Caco-2 (cell line): ENCODE data around the gene TNRC18. TPM values are rescaled to one million over a fixed set of nuclear protein-coding genes. Genes with fewer than 3 reads are reported as not detected.

Experiments used
- BruUV-seq: library from RNA; stranded (reverse); fragments of 400-500 nt; replicated peaks from 2 replicates; lab custom pipeline; 2021; lab: Mats Ljungman, UMichigan
- CTCF ChIA-PET: fragments of 300-600 bp; sonication (Branson Sonifier 250); formaldehyde crosslinking; loops from one replicate; lab custom pipeline; 2022; ENCODE audit warnings: antibody characterized with exemption; lab: Charles Lee
- POLR2A ChIA-PET: fragments of 300-600 bp; sonication (Branson Sonifier 250); formaldehyde crosslinking; loops from one replicate; lab custom pipeline; 2022; ENCODE audit warnings: antibody characterized with exemption; lab: Charles Lee
- DNase-seq, 2 experiments: peaks; one replicate each; pipeline versions ENCODE4 v3.0.0 to v3.0.0-alpha.2; 2020 to 2022
- H3K27me3 ChIP-seq: replicated peaks from 2 replicates; pipeline ENCODE4 v1.6.0; 2011; ENCODE audit warnings: low read length; ENCODE audit not compliant: control insufficient read depth, insufficient read depth
- H3K36me3 ChIP-seq: 2 replicates; pipeline ENCODE4 v1.5.1; 2011; ENCODE audit warnings: low read length; ENCODE audit not compliant: control insufficient read depth, insufficient read depth
- H3K4me1 ChIP-seq: fragments of 250-450 bp; sonication (Bioruptor Pico); 2 replicates; pipeline ENCODE4 v1.5.1; 2020; ENCODE audit warnings: mild to moderate bottlenecking
- H3K4me3 ChIP-seq: 2 replicates; pipeline ENCODE4 v1.5.1; 2011; ENCODE audit warnings: low read depth, mild to moderate bottlenecking, control low read depth, low read length
- H3K9me3 ChIP-seq: fragments of 250-450 bp; sonication (Bioruptor Pico); 2 replicates; pipeline ENCODE4 v1.5.1; 2020; ENCODE audit warnings: mild to moderate bottlenecking, moderate library complexity
- H3K27ac Mint-ChIP-seq: one replicate; pipeline ENCODE4 v1.8.0; 2022; ENCODE audit warnings: mixed read lengths; ENCODE audit not compliant: unreplicated experiment
- H3K27me3 Mint-ChIP-seq: one replicate; pipeline ENCODE4 v1.8.0; 2022; ENCODE audit warnings: mixed read lengths; ENCODE audit not compliant: insufficient read depth, unreplicated experiment
- H3K36me3 Mint-ChIP-seq: one replicate; pipeline ENCODE4 v1.8.0; 2022; ENCODE audit warnings: mild to moderate bottlenecking, mixed read lengths; ENCODE audit not compliant: insufficient read depth, unreplicated experiment
- H3K4me1 Mint-ChIP-seq: one replicate; pipeline ENCODE4 v1.8.0; 2022; ENCODE audit warnings: low read depth, mixed read lengths; ENCODE audit not compliant: unreplicated experiment
- H3K4me3 Mint-ChIP-seq: one replicate; pipeline ENCODE4 v1.8.0; 2022; ENCODE audit warnings: mild to moderate bottlenecking, moderate library complexity, mixed read lengths; ENCODE audit not compliant: unreplicated experiment
- H3K9me3 Mint-ChIP-seq: one replicate; pipeline ENCODE4 v1.8.0; 2022; ENCODE audit warnings: mixed read lengths; ENCODE audit not compliant: unreplicated experiment
- intact Hi-C: fragments of 100-400 bp; cut with micrococcal nuclease; formaldehyde crosslinking; loops from one replicate; pipeline ENCODE4 v1.10.0; 2022; ENCODE audit not compliant: unreplicated experiment
- total RNA-seq: library from RNA; stranded (reverse); gene quantifications from 2 replicates; pipeline ENCODE4 v1.2.3, GENCODE V29; 2022
- TF ChIP-seq, protein P1 (sequence below), 2 experiments: fragments of 200-600 bp in 1 of 2; IDR thresholded peaks; 1 replicate in 1 of 2; 2 replicates in 1 of 2; pipeline versions ENCODE4 v1.5.1 to v1.8.0; 2011 to 2022; ENCODE audit warnings: antibody characterized with exemption in 1 of 2, control low read depth in 1 of 2, inconsistent platforms in 1 of 2, low read depth in 1 of 2, low read length in 1 of 2, mild to moderate bottlenecking in 1 of 2, moderate library complexity in 1 of 2; ENCODE audit not compliant: insufficient read depth in 1 of 2, severe bottlenecking in 1 of 2, unreplicated experiment in 1 of 2

The TNRC18 gene
- total RNA-seq, 1 experiment from 2014 or later = 75.6 TPM

- Mint-ChIP-seq H3K9me3 (no peaks in the 10 kb centered on the region), H3K4me1 (no peaks in the 10 kb centered on the region), H3K36me3 (no peaks in the 10 kb centered on the region), H3K27me3 (no peaks in the 10 kb centered on the region), H3K27ac (no peak overlapping the region), H3K4me3 (no peak overlapping the region)
- H3K9me3 ChIP-seq = no peaks in the 10 kb centered on the region
- no peaks in the 10 kb centered on the region for H3K4me1 ChIP-seq
- BruUV-seq = no TSS peak
- ChIA-PET CTCF (no interaction called here), POLR2A (no interaction called here)
- H3K4me3 ChIP-seq = no peak overlapping the region
- H3K36me3 ChIP-seq = no peaks in the 10 kb centered on the region
- no peaks in the 10 kb centered on the region for H3K27me3 ChIP-seq
- DNase-seq = no peak
- TF ChIP-seq, protein P1, sequence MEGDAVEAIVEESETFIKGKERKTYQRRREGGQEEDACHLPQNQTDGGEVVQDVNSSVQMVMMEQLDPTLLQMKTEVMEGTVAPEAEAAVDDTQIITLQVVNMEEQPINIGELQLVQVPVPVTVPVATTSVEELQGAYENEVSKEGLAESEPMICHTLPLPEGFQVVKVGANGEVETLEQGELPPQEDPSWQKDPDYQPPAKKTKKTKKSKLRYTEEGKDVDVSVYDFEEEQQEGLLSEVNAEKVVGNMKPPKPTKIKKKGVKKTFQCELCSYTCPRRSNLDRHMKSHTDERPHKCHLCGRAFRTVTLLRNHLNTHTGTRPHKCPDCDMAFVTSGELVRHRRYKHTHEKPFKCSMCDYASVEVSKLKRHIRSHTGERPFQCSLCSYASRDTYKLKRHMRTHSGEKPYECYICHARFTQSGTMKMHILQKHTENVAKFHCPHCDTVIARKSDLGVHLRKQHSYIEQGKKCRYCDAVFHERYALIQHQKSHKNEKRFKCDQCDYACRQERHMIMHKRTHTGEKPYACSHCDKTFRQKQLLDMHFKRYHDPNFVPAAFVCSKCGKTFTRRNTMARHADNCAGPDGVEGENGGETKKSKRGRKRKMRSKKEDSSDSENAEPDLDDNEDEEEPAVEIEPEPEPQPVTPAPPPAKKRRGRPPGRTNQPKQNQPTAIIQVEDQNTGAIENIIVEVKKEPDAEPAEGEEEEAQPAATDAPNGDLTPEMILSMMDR (IDR thresholded peaks at IDR 0.05; ENCODE audit: insufficient read depth in 1 of 2, low read depth in 1 of 2, low read length in 1 of 2, severe bottlenecking in 1 of 2, unreplicated experiment in 1 of 2) = no peak
- intact Hi-C loops = no loop called here
Observed at GRCh38 chr7:5467645-5468044, 44.0 kb upstream of the TNRC18 start.

- no peaks in the 10 kb centered on the region for H3K4me1 Mint-ChIP-seq
- ChIA-PET POLR2A (no interaction called here), CTCF (no interaction called here)
- Histone ChIP-seq H3K4me3 (no peak overlapping the region), H3K4me1 (no peaks in the 10 kb centered on the region), H3K9me3 (no peaks in the 10 kb centered on the region), H3K36me3 (no peaks in the 10 kb centered on the region), H3K27me3 (no peaks in the 10 kb centered on the region)
- H3K27me3 Mint-ChIP-seq = no peaks in the 10 kb centered on the region
- no peak overlapping the region for H3K27ac Mint-ChIP-seq
- no peaks in the 10 kb centered on the region for H3K9me3 Mint-ChIP-seq
- H3K4me3 Mint-ChIP-seq = no peak overlapping the region
- TF ChIP-seq, protein P1 (IDR thresholded peaks at IDR 0.05; ENCODE audit: insufficient read depth in 1 of 2, low read depth in 1 of 2, low read length in 1 of 2, severe bottlenecking in 1 of 2, unreplicated experiment in 1 of 2) = no peak
- H3K36me3 Mint-ChIP-seq = no peaks in the 10 kb centered on the region
- DNase-seq = no peak
- intact Hi-C loops = no loop called here
- no TSS peak for BruUV-seq
Observed at GRCh38 chr7:5466551-5466950, 42.9 kb upstream of the TNRC18 start.

GRCh38 chr7:5463031-5463430, 39.4 kb upstream of the TNRC18 start:
- POLR2A ChIA-PET = no interaction called here

More at GRCh38 chr7:5463031-5463430, 39.4 kb upstream of the TNRC18 start:
- CTCF ChIA-PET = no interaction called here
- no peak for DNase-seq
- Mint-ChIP-seq H3K27ac (no peak overlapping the region), H3K4me3 (no peak overlapping the region), H3K4me1 (no peaks in the 10 kb centered on the region), H3K27me3 (no peaks in the 10 kb centered on the region), H3K9me3 (no peaks in the 10 kb centered on the region), H3K36me3 (no peaks in the 10 kb centered on the region)
- no peak overlapping the region for H3K4me3 ChIP-seq
- no peaks in the 10 kb centered on the region for H3K4me1 ChIP-seq
- H3K27me3 ChIP-seq = no peaks in the 10 kb centered on the region
- TF ChIP-seq, protein P1 (IDR thresholded peaks at IDR 0.05; ENCODE audit: insufficient read depth in 1 of 2, low read depth in 1 of 2, low read length in 1 of 2, severe bottlenecking in 1 of 2, unreplicated experiment in 1 of 2) = no peak
- BruUV-seq = no TSS peak
- intact Hi-C loops = no loop called here
- no peaks in the 10 kb centered on the region for H3K9me3 ChIP-seq
- no peaks in the 10 kb centered on the region for H3K36me3 ChIP-seq
